Measurements from ENCODE around the gene TLE7. TPM values are rescaled to one million over a fixed set of nuclear protein-coding genes. Genes with fewer than 3 reads are reported as not detected.

The TLE7 gene
- total and polyA plus RNA-seq, 2 of the 8 experiments (the other 6 are each of a cell fraction or from before 2014, with no cell fraction given) = 0.03 TPM; not detected in 1

DNA sequence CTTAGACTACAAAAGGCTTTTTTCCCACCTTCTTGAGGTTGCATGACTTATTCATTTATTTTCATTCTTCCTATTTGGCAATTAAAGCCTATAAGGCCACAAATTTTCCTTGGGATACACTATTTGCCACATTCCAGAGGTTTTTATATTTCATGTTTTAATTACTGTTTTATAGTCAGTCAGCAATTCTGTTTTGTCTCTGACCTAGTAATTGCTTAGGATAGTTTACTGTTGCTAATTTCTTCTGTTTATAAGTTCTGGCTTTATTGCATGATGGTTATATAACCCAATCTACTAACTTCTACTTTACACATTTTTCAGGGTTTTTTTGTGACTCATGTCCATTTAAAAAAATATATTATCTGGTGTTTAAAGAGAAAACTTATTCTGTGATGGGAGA, 17.7 kb upstream of the TLE7 start:
- no peak for DNase-seq (ENCODE audit: low read depth in 1 of 2, low spot score in 2 of 2)
- H2BK15ac ChIP-seq (ENCODE audit: low read length) = no peak overlapping the region
- no peak overlapping the region for H4K8ac ChIP-seq (ENCODE audit: extremely low read depth, insufficient read depth, low read length)
- no peak overlapping the region for H4K5ac ChIP-seq (ENCODE audit: insufficient read length, low read depth, low read length)
- POLR2A ChIA-PET (ENCODE audit: partially characterized antibody) = interaction anchor here (1.0 to 1.4 kb wide), 2 partner anchors 9 to 24 kb away, joined by 4 to 7 read pairs; no protein-coding TSS in a partner anchor
- H3K9ac ChIP-seq (replicated peaks in 1 of 4; ENCODE audit: extremely low read depth in 1 of 4, low read depth in 3 of 4, low read length in 3 of 4) = no peak overlapping the region
- H3K27ac ChIP-seq (ENCODE audit: low read depth, low read length) = no peak overlapping the region
- H2BK5ac ChIP-seq (ENCODE audit: low read depth, low read length) = no peak overlapping the region
- no peaks in the 10 kb centered on the region for H3K9me3 ChIP-seq (ENCODE audit: insufficient read depth in 2 of 2, low read depth in 1 of 2, low read length in 1 of 2)
- H3K4me3 ChIP-seq (ENCODE audit: extremely low read depth in 1 of 4, insufficient read depth in 2 of 4, low read depth in 3 of 4, low read length in 4 of 4) = no peak overlapping the region
- no peak overlapping the region for H3K23ac ChIP-seq (ENCODE audit: insufficient read length)
- no peak overlapping the region for H2BK12ac ChIP-seq (ENCODE audit: low read depth, low read length)
- H3K56ac ChIP-seq (replicated peaks; ENCODE audit: insufficient read length, low read depth, low read length) = no peak overlapping the region
- no peak overlapping the region for H2BK20ac ChIP-seq (ENCODE audit: low read length)
- H3K4me1 ChIP-seq (replicated peaks in 1 of 4; ENCODE audit: control insufficient read depth in 3 of 4, insufficient read depth in 4 of 4, low read length in 3 of 4) = peaks cover 0 to 2% (median 0%) of the 10 kb centered on the region in 4 experiments; a peak in 1 of 7 replicates
- no peak overlapping the region for H2AK5ac ChIP-seq (ENCODE audit: low read depth, low read length)
- peaks cover 0 to 8% (median 0%) of the 10 kb centered on the region in 4 experiments; a peak in 1 of 8 replicates for H3K36me3 ChIP-seq (ENCODE audit: control insufficient read depth in 2 of 4, insufficient read depth in 4 of 4, low read length in 3 of 4)
- no peaks in the 10 kb centered on the region; the same call in 1 of the 2 replicates for H3K79me1 ChIP-seq (ENCODE audit: low read depth, low read length)
- H2AFZ ChIP-seq (ENCODE audit: low read length) = no peak overlapping the region
- no peak overlapping the region for H4K91ac ChIP-seq (replicated peaks; ENCODE audit: insufficient read length, low read length)
- peaks cover 0 to 22% of the 10 kb centered on the region in 2 experiments; a peak in 3 of 4 replicates for H3K79me2 ChIP-seq (ENCODE audit: control insufficient read depth in 1 of 2, insufficient read depth in 2 of 2, low read length in 2 of 2)
- no peak overlapping the region for H3K18ac ChIP-seq (ENCODE audit: extremely low read depth, low read length)
- H3K27me3 ChIP-seq (replicated peaks in 1 of 4; ENCODE audit: control insufficient read depth in 3 of 4, extremely low read depth in 1 of 4, insufficient read depth in 3 of 4, low read length in 3 of 4) = no peaks in the 10 kb centered on the region
- no peak for FAIRE-seq
- no peak overlapping the region for H3K4me2 ChIP-seq (ENCODE audit: insufficient read depth in 1 of 2, low read depth in 2 of 2, low read length in 2 of 2)
- H3K4ac ChIP-seq (replicated peaks; ENCODE audit: insufficient read length, low read depth, low read length) = no peak overlapping the region
- H2BK120ac ChIP-seq (replicated peaks; ENCODE audit: low read depth, low read length) = no peak overlapping the region
- peaks cover 0 to 5% of the 10 kb centered on the region in 2 experiments for H4K20me1 ChIP-seq (replicated peaks in 1 of 2; ENCODE audit: control insufficient read depth in 1 of 2, insufficient read depth in 2 of 2, low read length in 2 of 2)
- CTCF ChIA-PET (ENCODE audit: partially characterized antibody) = interaction anchor here (1.3 to 4.0 kb wide), 3 partner anchors 9 to 39 kb away, joined by 4 to 22 read pairs (median 5); no protein-coding TSS in a partner anchor
- TF ChIP-seq CBX8 (IDR thresholded peaks at IDR 0.05; ENCODE audit: borderline replicate concordance, low read depth, low read length) = no peak
- no peak for TF ChIP-seq POU5F1 (IDR thresholded peaks at IDR 0.05; ENCODE audit: low read depth, low read length)
- no peak for TF ChIP-seq KDM5A (IDR thresholded peaks at IDR 0.05; ENCODE audit: low read length)
- TF ChIP-seq HDAC6 (IDR thresholded peaks at IDR 0.05; ENCODE audit: low read depth, low read length) = no peak
- no peak for TF ChIP-seq ATF3 (IDR thresholded peaks at IDR 0.05; ENCODE audit: insufficient read depth, low read depth, low read length)
- TF ChIP-seq BACH1 (IDR thresholded peaks at IDR 0.05; ENCODE audit: low read length) = no peak
- no peak for TF ChIP-seq BCL11A (IDR thresholded peaks at IDR 0.05; ENCODE audit: low read depth in 2 of 2, low read length in 2 of 2)
- no peak for TF ChIP-seq RAD21 (IDR thresholded peaks at IDR 0.05 in 1 of 2, conservative IDR thresholded peaks at IDR 0.05 in 1 of 2; ENCODE audit: low read depth in 2 of 2, low read length in 2 of 2)
- TF ChIP-seq POLR2AphosphoS5 (IDR thresholded peaks at IDR 0.05; ENCODE audit: low read depth, low read length) = no peak
- TF ChIP-seq, protein P1, sequence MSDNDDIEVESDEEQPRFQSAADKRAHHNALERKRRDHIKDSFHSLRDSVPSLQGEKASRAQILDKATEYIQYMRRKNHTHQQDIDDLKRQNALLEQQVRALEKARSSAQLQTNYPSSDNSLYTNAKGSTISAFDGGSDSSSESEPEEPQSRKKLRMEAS (IDR thresholded peaks at IDR 0.05) = no peak
- no peak for TF ChIP-seq ASH2L (IDR thresholded peaks at IDR 0.05; ENCODE audit: low read length)
- no peak for TF ChIP-seq SIX5 (IDR thresholded peaks at IDR 0.05; ENCODE audit: low read depth, low read length)
- no peak for TF ChIP-seq CHD2 (IDR thresholded peaks at IDR 0.05; ENCODE audit: low read length)
- TF ChIP-seq EZH2 (IDR thresholded peaks at IDR 0.05; ENCODE audit: low read depth, low read length, severe bottlenecking) = no peak
- no peak overlapping the region for H3K14ac ChIP-seq (ENCODE audit: insufficient read length)
- peaks cover 7% of the 10 kb centered on the region for H3K23me2 ChIP-seq (ENCODE audit: low read depth, low read length)
